ELR (cell line): ENCODE results near the gene CENPO.

Experiments
- DNase-seq: peaks from one replicate; pipeline ENCODE4 v3.0.0-alpha.2; 2015; ENCODE audit warnings: low read depth

Gene CENPO, protein sequence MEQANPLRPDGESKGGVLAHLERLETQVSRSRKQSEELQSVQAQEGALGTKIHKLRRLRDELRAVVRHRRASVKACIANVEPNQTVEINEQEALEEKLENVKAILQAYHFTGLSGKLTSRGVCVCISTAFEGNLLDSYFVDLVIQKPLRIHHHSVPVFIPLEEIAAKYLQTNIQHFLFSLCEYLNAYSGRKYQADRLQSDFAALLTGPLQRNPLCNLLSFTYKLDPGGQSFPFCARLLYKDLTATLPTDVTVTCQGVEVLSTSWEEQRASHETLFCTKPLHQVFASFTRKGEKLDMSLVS

GRCh38 chr2:24792874-24793760 is at the start of gene CENPO, which contains the start of gene PTRHD1:
Gene CENPO, plus strand, starts transcription at chr2:24793425. Its CDS starts 495 bp downstream, at chr2:24793920.
Gene PTRHD1, minus strand, starts transcription at chr2:24793391. Its CDS starts 14 bp downstream, at chr2:24793377.
- peak; percentile 97 for DNase-seq

DNA sequence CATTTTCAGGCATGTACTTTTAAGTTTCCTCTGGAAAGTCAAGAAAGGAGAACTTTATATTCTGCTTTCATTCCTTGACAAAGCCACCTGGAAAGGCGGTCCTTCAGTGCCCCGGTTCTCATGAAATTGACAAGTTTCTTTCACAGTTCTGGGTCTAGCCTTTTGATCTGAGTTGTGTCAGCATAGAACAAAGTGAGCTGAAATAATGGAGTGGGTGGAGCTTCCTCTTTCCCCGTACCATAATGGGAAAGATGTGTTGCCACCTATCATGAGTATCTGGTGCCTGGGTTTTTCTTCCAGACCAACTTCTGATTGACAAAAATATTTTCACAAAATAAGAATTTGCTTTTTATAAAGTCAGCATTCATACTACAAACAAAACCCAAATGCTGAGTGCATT is 49.3 kb upstream of the CENPO start:
- DNase-seq: no peak

- no peak for DNase-seq
Observed at GRCh38 chr2:24744356-24744755, 48.9 kb upstream of the CENPO start.

GRCh38 chr2:24745825-24746224 is 47.4 kb upstream of the CENPO start:
- no peak for DNase-seq

DNA sequence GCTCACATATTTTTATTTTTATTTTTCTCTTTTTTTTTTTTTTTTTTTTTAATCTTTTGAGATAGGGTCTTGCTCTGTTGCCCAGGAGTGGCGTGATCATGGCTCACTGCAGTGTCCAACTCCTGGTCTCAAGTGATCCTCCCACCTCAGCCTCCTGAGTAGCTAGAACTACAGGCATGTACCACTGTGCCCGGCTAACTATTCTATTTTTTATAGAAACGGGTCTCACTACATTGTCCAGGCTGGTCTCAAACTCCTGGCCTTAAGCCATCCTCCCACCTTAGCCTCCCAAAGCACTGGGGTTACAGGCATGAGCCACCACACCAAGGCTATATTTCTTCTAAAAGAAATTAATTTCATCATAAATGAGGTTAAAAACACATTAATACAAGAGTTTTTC is 45.9 kb upstream of the CENPO start:
- no peak for DNase-seq

DNA sequence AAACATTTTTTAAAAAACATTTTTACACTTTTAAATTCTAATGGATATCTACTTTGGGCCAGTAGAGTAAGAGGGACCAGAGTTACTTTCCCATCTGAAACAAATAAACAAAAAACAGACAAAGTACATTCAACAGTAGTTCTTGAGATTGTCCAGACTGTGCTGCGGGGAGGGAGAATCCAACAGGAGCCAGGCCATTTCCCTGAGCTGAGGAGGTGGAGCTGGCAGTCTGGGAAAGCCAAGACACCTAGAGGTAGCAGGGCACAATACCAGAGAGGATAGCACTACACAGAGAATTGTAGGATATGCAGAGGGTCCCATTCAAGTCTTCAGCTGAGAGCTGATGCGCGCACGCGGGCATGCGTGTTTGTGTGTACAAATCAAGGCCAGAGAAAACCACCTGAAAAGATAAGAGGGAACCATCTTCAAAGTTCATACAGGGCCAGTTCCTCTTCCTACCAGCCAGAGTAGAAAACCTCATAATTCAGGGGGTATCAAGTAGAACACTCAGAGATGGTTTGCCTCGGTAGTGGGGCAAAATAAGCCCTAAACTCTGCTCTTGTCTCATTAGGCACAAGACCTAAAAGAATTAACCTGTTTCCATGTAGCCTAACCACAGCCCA is 44.0 kb upstream of the CENPO start:
- no peak for DNase-seq

DNA sequence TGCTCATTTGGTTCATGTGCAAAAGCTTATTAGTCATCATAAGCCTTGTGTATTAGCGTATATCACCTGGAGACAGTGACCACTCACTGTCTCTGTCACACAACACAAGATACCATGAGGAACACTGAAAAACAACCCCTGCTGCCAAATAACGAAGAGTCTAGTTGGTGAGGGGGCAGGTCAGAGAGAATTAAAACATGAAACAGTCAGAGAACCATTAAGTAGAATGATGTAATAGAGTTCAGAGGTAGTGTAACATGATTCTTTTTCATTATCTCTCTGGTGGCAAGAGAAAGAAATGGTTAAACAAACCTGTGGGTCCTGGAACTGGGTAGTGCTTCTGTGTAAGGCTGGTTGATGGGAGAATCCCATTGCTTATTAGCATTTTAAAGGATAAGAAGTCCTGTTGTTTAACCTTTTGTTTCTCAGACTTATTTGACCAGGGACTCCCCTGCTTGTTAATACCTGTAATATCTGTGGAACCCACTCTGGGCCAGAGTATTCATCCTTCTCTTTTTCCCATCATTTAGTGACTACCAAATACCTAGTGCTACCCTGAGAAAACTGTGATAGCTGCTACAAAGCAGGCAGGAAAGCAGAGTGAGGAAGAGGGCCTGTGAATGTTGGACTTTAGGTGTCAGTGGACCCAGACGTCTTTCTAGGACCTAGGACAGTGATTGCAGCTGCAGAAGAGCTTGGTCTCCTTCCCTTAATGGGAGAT is 38.1 kb upstream of the CENPO start:
- DNase-seq: peak; percentile 6

DNA sequence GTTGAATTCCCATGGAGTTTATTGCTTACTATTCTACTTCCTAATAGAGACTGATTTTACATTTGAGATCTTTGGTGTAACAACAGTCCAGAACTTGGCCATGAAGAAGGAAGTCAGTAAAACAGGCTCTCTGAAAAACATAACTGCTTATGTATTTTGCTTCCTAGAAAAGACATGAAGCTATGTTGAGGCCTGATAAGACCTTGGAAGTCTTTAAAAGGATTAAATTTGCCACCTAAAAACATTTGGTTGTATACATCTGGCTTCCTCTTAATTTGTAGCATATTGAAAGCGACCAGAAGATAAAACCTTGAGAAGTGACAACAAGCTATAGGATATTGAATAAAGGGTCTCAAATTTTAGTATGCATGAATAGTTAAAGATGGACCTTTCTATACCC is 36.4 kb upstream of the CENPO start:
- DNase-seq: no peak

DNA sequence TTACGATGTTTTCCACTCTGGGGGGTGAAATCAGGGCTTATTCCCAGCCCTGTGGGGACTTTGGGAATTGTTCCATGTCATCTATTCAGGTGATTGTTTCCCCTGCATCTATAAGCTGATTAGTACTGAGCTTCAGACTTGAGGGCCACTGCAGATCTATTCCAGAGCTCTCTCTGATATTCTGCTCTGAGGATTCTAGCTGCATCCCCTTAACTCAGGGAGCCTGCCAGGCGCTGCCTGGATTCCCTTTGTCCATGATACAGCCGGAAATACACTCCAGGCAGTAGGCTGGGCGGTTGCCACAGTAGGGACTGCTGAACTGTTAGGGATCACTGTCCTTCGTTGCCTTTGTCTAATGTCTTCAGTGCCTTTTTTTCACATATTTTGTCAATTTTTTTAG is 31.4 kb upstream of the CENPO start:
- no peak for DNase-seq

DNA sequence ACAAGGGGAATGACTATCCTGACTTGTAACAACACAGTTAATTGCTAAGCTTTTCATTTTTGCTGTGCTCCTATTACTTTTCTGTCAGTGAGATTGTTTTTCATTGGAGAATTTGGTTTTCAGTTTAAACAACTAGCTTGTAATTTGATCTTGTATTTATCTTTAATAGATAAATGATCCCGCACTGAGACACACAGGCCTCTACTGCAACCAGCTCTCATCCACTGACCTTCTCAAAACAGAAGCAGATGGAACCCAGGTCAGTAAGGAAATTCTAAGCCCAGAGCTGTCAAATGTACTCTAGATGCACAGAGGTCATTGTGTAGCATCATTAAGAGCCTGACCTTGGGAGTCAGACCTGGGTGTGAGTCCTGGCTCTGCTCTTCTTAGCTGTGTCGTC is 30.7 kb upstream of the CENPO start:
- DNase-seq: no peak

- DNase-seq: no peak
Observed at GRCh38 chr2:24763843-24764242, 29.4 kb upstream of the CENPO start.

DNA sequence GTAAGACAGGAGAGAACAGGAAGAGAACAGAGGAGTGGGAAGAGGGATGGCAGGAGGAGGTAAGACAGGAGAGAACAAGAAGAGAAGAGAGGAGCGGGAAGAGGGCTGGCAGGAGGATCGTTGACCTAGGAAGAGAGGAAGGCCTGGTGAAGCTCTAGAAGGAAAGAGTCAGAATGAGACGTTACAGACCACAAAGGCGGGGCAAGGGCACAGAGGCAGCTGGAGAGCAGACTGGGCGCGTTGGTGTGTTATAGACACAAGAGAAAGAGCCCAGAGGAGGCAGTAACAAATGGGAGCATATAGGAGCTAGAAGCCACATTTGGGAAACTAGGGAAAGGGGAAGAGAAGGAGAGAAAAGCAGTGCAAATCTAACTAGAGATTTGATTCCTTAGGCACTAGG is 26.6 kb upstream of the CENPO start:
- DNase-seq: no peak

DNA sequence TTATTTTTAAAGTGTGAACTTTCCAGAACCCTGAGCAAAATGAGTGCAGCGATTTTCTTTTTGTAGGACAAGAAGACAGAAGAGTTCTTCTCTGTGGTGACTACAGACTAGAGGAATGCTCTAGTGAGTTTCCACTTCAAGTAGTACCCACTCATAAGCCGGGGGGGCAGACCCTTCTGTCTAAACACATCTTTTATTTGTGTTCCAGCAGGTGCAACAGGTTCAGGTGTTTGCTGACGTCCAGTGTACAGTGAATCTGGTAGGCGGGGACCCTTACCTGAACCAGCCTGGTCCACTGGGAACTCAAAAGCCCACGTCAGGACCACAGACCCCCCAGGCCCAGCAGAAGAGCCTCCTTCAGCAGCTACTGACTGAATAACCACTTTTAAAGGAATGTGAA is 25.2 kb upstream of the CENPO start:
- no peak for DNase-seq

- DNase-seq: no peak
Observed at GRCh38 chr2:24768601-24769000, 24.6 kb upstream of the CENPO start.

- no peak for DNase-seq
Observed at GRCh38 chr2:24771061-24771460, 22.2 kb upstream of the CENPO start.

GRCh38 chr2:24771764-24772586 is 21.2 kb upstream of the CENPO start:
- no peak for DNase-seq

- DNase-seq: no peak
Observed at GRCh38 chr2:24774373-24774772, 18.9 kb upstream of the CENPO start.

DNA sequence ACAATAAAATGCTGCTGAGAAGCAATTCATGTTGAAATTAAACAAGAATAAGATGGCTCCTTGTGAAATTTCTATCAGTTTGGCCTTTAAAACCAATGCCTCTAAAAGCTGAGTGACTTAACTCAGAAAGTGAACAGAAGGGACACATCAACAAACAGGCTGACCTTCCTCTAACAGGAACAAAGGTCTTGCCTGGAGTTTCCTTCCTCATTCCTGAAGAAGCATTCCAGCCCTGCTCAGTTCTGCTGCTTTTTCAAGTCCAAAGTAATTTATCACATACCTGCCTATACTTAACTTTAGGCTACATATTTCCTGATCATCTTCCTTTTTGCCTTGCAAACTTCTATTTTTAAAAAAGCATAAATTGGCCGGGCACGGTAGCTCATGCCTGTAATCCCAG is 14.1 kb upstream of the CENPO start:
- DNase-seq: no peak

DNA sequence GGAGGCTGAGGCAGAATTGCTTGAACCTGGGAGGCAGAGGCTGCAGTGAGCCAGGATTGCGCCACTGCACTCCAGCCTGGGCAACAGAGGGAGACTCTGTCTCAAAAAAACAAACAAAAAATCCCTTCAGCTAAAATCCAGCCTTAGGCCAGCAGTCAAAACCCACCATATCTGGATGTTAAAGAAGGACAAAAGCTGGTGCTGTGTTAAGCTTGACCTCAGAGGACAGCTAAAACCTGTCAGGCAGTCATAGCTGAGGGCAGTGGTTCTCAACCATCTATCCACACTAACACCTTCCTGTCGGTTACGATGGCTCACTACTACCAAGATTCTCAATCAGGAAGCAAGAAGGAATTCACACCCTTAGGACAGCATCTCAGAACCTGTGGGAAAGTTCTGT is 9.6 kb upstream of the CENPO start:
- DNase-seq: no peak

DNA sequence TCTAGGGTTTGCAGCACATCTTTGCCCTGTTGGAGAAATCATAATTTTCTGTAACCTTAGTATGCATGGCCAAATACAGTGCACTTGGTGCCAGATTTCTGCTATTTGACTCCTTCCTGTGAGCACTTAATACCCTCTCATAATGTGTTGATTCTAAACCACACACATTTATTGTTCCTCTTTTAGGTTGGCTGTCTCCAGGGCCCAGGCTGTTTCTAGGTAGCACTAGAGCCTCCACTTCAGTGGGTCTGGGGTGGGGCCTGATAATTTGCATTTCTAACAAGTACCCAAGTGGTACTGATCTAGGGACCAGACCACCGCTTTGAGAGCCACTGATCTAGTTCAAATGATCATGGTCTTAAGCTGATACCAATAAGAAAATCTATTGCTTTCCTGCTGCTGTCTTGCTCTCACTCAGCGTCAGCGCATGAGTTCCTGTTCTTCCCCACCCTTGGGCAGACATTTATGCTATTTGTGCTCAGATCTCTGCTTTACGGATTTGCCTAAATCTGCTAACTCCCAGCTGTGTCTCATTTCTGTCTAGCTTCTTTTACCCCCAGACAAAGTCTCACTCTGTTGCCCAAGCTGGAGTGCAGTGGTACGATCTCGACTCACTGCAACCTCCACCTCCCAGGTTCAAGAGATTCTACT is 7.4 kb upstream of the CENPO start:
- DNase-seq: no peak

DNA sequence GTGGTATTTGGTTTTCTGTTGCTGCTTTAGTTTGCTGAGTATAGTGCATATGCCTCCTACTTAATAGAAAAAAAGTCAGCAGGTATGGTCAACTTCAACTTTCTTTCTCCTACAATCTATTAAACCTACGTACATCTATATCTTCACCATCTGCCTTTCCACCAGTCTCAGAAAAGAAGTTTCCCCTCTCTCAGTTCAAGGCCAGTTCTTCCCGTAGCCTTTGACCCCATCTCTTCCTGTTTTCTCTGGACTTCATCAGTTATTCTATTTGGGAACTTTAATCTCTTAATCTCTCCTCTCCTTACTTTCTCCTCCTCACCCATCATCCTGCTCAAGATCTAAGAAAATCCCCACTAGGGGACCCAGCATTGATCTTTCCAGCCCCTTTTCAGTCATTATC is 5.7 kb upstream of the CENPO start:
- DNase-seq: no peak
